ENCODE results near the gene SLC5A2.
"Not testable (repeated sequence)": the region's sequence is repeated elsewhere in the genome, so short reads cannot be mapped to it uniquely, and the experiment has no call there.

SLC5A2 gene

DNA sequence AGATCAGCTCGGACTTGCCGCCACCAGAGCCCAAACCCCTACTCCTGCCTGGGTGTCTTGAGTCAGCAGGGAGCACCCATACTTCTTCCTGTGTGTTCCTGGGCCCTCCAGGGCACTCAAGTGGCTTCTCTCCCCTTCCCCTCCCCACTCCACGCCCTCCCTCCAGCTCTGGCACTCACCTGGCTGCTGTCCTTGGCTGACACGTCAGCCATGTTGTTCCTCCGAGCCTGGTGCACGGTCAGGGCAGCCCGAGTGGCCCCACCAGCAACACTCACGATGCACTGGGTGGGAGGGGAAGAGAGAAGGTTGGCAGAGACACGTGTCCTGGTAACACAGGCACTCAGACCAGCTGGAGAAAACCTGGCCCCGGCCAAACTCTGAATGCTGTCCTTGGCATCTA is 13.7 kb downstream of the SLC5A2 start:
- no peak for DNase-seq (ENCODE audit: low read depth, low spot score)

DNA sequence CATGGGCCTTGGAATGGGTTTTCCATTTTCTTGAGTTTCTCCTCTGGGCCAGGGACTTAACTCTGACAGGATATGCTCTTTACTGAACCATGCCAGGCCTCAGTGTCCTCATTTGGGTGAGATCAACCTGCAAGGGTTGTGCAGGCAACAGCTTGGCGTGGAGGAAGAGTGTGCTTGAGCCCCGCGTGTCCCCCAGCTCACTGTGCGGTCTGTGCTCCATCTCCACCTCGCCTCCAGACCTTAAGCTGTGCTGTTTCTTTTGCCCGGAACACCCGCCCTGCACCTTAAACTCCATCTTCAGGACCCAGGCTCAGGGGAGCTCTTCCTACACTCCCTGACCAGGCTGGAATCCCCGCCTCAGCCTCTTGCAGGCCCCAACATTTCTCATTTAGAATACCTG is 15.6 kb downstream of the SLC5A2 start:
- DNase-seq (ENCODE audit: low read depth, low spot score): no peak

DNA sequence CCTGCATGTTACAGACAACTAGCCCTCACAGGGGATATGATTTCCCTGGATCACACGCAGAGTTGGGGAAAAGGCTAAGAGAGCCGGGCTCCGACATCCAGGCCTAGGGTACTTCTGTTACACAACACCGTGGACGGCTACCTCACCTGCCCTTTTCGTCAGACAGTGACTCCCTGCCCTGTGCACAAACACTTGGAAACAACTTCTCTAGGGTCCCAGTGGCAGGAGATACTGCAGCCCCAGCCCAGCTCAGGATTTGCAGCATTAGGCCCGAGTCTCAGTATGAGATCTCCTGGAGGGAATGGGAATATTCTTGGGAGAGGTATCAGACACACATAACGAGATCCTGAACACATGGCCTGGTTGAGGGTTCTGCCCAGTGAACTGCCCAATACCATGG is 17.0 kb downstream of the SLC5A2 start:
- DNase-seq (ENCODE audit: low read depth, low spot score): no peak

DNA sequence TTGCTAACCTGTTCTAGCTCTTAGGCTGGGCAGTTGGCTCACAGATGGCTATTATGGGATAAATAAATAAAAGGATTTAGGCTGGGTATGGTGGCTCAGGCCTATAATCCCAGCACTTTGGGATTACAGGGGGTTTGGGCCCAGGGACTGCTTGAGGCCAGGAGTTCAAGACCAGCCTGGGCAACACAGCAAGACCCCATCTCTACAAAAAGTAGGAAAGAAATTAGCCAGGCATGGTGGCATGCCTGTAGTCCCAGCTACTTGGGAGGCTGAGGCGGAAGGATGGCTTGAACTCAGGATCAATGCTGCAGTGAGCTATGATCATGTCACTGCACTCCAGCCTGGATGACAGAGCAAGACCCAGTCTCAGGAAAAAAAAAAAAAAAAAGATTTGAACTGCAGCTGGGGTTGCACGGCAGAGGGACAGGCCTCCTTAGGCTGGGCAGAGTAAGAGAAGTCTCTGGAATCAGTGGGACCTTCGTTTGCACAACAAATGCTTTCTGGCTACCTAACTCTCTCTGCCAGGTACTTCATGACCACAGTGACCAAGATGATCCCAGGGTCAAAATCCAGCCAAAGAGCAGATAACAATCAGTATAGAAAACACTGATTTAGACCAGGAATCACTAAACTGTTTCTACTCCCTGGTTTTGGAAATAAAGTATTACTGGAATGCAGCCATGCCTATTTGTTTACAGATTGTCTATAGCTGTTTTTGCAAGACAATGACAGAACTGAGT is 18.5 kb downstream of the SLC5A2 start:
- DNase-seq (ENCODE audit: low read depth, low spot score): no peak

DNA sequence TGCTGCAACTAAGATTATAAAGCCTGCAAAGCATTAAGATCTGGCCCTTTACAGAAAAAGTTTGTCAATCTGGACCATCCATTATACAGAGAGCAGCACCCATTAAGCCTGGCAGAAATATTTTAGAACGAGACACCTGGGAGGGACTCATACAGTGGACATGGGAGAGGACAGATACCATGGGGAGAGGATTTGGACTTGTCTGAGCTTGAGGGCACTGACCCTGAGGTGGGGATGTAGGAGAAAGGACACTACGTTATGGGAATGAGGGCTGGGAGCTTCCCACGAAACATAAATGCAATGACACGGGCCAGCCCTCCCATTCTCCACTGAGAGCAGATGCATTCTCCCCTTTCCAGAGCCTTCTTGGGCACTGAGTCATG is 19.0 kb downstream of the SLC5A2 start:
- no peak for DNase-seq (ENCODE audit: low read depth, low spot score)

DNA sequence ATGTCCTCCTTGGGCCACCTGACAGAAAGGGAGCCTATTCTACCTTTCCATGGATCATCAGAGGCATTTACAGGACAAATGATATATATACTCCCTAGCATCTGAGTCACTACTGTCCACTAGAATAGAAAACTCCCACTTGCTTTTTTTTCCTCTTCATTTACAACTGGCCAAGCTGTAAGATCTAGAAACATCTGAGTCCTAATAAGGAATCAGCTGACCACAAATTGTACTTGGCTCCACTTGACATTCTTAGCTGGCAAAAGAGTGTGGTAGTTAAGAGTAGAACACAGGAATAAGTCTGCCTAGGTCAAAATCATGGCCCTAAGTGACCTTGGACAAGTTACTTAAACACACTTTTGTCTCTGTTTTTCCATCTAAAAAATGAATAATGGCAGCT is 20.1 kb downstream of the SLC5A2 start:
- no peak for DNase-seq (ENCODE audit: low read depth, low spot score)

DNA sequence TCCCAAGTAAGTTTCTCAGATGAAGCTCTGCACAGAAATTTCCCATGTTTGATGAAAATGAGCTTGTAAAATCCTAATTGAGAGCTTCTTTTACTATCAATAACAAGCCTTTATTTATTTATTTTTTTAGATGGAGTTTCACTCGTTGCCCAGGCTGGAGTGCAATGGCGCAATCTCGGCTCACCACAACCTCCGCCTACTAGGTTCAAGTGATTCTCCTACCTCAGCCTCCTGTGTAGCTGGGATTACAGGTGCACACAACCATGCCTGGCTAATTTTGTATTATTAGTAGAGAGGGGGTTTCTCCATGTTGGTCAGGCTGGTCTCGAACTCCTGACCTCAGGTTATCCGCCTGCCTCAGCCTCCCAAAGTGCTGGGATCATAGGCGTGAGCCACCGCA is 20.6 kb downstream of the SLC5A2 start:
- DNase-seq (ENCODE audit: low read depth, low spot score): not testable (repeated sequence)

DNA sequence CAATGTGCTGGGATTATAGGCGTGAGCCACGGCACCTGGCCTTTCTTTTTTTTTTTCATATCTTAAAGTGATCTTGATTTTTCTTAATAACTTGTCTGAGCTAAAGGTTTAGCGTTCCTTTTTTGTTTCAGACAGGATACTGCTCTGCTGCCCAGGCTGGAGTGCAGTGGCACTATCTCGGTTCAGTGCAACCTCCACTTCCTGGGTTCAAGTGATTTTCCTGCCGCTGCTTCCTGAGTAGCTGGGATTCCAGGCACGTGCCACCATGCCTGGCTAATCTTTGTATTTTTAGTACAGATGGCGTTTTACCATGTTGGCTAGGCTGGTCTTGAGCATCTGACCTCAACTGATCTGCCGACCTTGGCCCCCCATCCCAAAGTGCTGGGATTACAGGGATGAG is 21.2 kb downstream of the SLC5A2 start:
- DNase-seq (ENCODE audit: low read depth, low spot score): no peak

DNA sequence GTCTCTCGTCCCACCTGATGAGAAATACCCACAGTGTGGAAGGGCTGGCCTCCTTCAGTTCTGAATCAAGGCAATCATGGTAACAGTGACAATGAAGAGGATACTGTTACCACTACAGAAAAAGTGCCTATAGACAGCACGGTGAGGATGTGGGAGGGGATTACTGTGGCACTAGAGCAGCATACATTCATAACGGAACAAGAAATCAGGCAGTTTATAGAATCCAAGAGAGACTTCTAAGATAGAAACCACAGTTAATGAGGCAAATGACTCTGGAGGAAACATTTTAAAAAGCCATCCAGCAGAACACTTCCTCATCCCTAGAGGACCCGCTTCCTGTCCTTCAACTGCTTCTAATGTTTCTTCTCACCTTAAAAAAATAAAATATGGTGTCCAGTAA is 22.6 kb downstream of the SLC5A2 start:
- DNase-seq (ENCODE audit: low read depth, low spot score): no peak

DNA sequence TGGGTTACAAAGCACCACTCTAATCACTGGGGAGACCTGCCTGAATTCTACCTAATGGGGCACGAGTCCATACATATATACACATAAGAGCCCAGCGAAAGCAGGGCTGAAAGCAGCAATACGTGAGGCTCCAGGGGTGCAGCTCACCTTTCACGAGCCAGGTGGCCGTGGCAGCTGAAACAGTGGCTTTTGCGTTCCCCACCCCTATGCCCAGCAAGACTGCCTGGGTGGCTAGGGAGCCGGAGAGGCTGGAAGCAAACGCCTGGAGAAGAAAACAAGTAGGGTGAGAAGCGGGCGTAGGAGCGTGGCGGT is 24.6 kb downstream of the SLC5A2 start:
- no peak for DNase-seq (ENCODE audit: low read depth, low spot score)

DNA sequence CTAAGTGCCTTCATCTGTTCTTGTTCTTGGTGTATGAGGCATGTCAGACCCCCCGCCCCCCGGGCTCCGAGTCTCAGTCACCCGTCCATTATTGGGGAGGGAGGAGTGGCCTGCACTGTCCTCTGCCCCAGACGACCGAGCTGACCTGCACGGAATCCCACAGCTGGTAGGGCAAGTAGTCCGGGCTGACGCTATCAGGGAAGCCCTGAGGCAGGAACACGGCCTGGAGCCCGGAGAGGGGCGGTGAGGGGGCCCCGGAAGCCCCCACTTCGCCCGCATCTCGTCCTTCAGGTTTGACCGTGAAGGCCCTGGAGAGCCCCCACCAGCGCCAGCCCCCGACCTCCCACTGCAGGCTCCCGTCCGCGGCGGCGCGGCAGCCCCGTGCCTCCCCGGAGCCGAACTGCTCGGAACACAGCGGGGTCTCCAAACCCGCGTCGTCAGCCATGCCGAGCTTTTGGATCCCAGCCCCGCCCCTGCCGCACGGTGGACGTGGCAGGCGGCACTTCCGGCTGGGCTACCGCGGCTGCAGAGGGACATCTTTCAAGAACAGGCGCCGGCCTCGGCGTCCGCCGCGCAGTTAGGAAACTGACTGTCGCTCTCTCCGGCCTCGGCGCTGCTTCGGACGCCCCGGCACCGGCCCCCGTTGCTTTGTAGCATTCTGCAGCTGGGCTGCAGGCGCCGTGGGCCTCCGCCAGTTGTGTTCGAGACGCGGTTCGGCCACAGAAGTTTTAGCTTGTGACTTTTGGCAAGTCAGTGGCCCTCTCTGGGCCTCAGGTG is 25.2 kb downstream of the SLC5A2 start, which contains the start of gene RUSF1:
Gene RUSF1 (minus strand): TSS at position 463 of the 777 bp plus-strand sequence. CDS start 18 bp downstream, at position 445.
- DNase-seq (ENCODE audit: low read depth, low spot score): peak; percentile 77

DNA sequence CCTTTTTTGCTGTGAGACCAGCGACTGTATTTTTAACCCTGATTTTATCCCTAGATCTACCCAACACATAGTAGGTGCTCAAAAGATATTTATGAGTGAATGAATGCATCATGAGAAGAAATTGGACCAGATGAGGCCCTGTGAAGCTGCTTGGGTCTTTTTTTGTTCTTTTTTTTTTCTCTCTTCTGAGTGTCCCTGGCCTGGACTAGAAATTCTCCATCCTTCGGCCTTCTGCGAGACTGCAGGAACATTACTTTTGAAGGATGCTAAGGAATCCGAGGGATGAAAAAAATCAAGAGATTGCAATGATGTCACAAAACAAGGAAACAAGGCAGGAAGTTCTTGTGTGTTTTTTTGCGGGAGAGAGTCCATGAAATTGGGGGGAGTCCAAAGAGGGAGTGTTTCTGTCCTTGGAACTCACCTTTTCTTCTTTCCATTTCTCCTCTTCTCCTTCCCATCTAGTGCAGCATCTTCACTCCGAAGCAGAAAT is 25.8 kb downstream of the SLC5A2 start:
- no peak for DNase-seq (ENCODE audit: low read depth, low spot score)

DNA sequence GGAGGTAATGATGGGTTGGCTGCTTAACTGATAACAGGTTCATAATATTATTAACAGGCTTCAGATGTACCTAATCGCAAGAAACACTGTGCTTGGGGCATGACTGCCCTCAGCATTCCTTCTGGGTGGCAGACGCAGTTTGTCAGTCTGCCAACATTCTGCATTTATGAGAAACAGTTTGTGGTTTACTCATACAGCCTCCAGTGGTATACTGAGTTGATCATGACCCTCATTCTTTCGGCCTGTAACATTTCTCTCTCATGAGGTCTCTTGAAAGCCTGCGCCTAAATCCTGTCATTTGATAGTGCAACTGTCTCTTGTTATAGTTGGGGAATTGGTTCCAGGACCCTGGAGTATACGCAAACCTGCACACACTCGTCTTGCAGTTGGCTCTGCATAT is 30.2 kb downstream of the SLC5A2 start:
- no peak for DNase-seq (ENCODE audit: low read depth, low spot score)

DNA sequence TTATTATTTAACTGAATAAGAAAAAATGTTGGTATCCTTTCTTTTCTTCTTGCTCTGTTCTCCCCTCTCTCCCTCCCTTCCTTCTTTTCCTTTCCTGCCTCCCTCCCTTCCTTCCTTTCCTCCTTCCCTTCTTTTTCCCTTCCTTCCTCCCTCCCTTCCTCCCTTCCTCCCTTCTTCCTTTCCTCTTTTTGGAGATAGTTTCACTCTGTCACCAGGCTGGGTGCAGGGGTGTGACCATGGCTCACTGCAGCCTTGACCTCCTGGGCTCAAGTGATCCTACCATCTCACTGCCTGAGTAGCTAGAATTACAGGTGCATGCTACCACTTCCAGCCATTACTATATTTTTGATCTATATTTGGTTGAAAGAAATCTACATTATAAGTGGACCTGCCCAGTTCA is 31.0 kb downstream of the SLC5A2 start:
- DNase-seq (ENCODE audit: low read depth, low spot score): no peak

DNA sequence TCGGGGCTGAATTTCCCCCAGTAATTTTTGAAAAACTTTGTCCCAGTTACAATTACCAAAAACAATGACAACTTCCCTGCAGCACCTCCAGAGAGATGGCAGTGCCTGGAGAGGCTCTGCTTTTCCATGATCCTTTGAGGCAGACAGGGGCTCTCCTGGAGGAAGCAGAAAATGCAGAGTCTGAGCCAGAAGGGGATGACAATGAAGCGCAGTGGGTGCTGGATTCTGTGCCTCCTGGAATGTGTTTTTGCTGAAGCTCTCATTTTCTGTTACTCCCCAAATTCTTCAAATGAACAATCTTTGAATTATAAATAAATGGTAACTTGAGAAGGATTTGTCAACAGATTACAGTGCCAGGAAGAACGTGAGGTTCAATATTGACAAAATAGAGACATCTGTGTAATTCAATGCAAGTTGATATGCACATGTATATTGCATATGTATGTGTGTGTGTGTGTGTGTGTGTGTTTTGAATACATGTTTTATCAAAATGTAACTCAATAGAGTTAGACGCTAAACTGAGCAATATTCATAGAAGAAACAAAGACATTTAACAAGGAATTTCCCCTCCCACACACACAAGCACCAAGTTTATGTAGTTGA is 35.0 kb downstream of the SLC5A2 start:
- no peak for DNase-seq (ENCODE audit: low read depth, low spot score)

DNA sequence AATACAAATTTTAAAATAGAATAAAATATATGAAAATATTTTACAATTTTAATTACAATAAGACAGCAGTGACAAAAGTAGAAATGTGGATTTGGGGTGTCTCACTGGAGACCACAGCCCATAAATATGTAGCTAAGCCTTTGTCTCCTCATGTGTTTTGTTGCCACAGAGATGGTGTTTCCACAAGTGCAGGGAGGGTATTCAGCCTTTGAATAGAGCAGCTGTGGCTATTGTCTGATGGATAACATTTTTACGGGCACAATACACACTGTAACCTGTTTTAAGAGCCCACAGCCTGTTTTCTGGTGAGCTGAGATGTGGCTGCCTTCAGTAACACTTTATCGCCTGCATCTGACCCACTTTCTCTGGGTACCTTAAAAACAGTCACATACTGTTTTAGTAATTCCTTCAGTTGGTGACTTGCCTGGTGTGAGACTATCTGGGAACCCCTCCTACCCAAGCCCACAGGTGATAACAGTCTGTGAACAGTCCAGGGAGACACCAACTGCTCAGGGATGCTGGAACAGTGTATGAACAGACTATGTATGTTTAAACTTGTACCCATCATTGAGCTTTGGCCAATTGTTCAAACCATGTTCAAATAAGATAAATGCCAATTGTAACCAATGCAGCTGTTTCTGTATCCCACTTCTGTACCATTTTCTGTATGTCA is 37.0 kb downstream of the SLC5A2 start:
- DNase-seq (ENCODE audit: low read depth, low spot score): no peak

DNA sequence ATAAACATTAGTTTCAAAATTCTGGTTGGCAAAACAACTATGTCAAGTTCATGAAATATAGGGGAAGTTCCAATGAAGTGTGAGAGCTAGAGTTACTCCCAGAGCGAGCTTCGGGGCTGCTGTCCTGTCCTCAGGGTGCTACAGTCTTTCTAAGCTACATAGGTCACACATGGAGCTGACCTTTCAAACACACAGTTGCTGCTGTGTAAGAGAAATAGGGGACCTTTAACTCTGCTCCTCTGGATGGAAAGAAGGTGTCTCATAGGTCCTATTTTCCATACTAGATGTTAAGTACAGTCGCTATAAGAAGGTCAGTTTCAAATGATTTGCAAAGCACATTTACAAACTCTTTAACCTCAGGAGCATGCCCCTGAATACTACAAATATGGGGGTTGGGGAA is 38.4 kb downstream of the SLC5A2 start:
- DNase-seq (ENCODE audit: low read depth, low spot score): no peak

DNA sequence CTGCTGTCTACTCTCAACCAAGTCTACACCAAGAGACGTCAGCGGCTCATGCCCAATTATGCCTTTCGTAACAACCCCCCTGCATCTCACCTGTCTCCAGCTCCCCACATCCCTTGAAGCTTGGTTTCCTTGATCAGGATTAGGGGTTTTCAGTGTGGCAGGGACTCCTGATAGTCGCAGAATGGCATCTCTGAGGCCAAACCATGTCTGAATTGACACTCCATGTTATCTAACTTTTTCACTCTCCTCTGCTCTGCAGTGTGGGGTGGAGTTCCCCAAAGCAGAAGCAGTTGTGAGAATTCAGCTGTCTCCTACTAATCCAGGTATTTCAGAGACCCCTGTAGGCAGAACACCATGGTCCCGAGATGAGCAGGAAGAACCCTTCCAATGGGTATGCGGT is 39.1 kb downstream of the SLC5A2 start:
- DNase-seq (ENCODE audit: low read depth, low spot score): no peak

DNA sequence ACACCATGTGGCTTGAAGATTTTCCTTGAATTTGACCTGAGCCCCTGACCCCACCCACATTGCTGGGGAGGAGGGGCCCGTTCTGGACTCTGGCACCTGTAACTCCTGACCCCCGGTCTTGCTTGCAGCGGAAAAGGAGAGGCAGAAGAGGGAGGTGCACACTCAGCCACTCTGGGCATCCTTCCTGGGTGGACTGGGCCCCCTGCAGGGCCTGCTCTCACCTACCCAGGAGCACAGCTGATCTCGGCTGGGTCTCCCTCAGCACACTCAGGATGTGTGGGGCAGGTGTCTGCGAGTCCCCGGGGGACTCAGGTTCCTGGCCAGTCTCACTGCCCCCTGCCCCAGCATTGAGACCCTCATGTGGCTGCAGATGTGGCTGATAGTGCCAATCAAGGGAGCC is 40.8 kb downstream of the SLC5A2 start:
- not testable (repeated sequence) for DNase-seq (ENCODE audit: low read depth, low spot score)

DNA sequence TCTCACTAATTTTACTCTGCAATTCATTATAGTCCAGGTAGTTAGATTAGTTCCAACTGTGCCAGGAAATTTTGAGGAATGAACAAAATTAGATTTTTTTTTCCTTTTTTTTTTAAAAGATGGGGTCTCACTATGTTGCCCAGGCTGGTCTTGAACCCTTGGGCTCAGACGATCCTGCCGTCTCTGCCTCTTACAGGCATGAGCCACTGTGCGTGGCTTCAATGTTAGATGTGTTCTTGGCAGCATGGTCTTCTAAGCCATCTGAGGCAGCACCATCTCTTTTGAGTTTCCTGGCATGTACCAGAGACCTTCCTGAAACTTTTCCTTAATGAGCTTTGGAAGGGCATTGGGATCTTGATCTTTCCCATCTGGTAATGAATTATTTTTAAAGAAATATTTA is 42.2 kb downstream of the SLC5A2 start:
- no peak for DNase-seq (ENCODE audit: low read depth, low spot score)

DNA sequence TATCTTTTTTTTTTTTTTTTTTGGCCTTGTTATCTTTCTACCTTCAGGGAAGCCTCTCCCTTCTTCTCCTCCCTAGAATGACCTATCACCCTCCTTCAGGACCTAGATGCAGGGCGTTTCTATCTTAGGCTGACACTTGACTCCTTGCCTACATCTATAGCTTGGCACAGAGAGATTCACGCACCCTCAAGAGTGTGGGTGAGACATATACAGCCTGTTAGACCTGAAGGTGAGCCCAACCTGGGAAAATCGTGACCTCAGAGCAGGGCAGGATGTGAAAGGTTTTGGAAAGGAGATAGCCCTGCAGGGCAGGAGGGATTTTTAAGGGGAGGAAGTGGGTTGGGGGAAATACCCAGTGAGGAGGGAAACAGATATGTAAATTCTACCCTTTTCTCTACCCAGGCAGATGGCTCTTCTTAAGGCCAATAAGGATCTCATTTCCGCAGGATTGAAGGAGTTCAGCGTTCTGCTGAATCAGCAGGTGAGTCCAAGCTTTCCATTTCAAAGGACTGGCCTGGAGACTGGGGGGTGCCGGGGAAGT is 44.9 kb downstream of the SLC5A2 start, which contains the start of gene AHSP:
Gene AHSP (plus strand): TSS at position 167 of the 541 bp plus-strand sequence. CDS start 240 bp downstream, at position 407.
- DNase-seq (ENCODE audit: low read depth, low spot score): no peak

Measured in activated naive CD8-positive, alpha-beta T cell treated with anti-CD3 and anti-CD28 coated beads, Interleukin-2, amount 50 U/mL, for 16 hours (primary cell).